Measurements from ENCODE around the gene PLA2G2A.

Gene PLA2G2A

DNA sequence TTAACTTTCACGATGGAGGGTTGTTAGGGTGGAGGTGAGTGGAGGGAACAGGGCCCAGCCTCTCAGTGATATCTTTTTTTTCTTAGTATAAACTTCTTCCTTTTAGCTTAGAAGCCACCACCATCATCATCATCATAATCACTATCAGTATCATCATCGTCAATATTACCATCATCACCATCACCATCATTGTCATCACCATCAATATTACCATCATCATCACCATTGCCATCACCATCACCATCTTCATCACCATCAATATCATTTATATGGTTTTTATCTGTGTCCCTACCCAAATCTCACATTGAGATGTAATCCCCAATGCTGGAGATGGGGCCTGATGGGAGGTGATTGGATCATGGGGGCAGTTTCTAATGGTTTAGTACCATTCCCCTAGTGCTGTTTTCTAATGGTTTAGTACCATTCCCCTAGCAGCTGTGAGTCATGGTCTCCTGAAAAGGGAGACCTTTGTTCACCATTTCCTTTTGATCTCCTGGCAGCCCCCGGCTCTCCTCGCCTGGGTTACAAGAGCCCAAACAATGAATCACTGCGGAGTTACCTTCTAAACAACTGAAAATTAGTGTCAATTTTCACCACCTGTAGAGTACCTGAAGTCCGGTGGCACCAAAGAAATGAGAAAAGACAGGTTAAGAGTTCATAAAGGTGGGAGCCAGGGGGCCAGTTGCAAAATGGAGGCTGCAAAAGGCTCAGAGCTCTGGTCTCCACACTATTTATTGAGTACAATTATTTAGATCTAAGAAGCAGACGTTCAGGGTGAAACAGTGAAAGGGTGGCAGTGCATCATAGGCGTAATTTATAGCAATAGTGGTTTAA lies 52.9 kb downstream of the PLA2G2A start:
- no peak for DNase-seq (ENCODE audit: low read depth)
